ENCODE data around the gene COPS9. TPM values are rescaled to one million over a fixed set of nuclear protein-coding genes. Genes with fewer than 3 reads are reported as not detected.

COPS9 gene
- total RNA-seq, 2 donors from 2014 or later, result 156 to 179 TPM

- Histone ChIP-seq H3K9me3 (no peaks in the 10 kb centered on the region), H3K27me3 (replicated peaks; ENCODE audit: insufficient read depth) (no peaks in the 10 kb centered on the region), H3K36me3 (no peaks in the 10 kb centered on the region), H3K27ac (no peak overlapping the region), H3K4me3 (no peak overlapping the region), H3K4me1 (replicated peaks) (no peaks in the 10 kb centered on the region)
- WGBS, result 96% methylated on average over 21 of the region's 21 CpGs
- intact Hi-C loops (cut with DNase I), result no loop called here
- DNase-seq (ENCODE audit: low spot score), result no peak
- no peak for TF ChIP-seq POLR2AphosphoS5 (IDR thresholded peaks at IDR 0.05)
- TF ChIP-seq POLR2A (IDR thresholded peaks at IDR 0.05), result no peak
- TF ChIP-seq, protein P1, sequence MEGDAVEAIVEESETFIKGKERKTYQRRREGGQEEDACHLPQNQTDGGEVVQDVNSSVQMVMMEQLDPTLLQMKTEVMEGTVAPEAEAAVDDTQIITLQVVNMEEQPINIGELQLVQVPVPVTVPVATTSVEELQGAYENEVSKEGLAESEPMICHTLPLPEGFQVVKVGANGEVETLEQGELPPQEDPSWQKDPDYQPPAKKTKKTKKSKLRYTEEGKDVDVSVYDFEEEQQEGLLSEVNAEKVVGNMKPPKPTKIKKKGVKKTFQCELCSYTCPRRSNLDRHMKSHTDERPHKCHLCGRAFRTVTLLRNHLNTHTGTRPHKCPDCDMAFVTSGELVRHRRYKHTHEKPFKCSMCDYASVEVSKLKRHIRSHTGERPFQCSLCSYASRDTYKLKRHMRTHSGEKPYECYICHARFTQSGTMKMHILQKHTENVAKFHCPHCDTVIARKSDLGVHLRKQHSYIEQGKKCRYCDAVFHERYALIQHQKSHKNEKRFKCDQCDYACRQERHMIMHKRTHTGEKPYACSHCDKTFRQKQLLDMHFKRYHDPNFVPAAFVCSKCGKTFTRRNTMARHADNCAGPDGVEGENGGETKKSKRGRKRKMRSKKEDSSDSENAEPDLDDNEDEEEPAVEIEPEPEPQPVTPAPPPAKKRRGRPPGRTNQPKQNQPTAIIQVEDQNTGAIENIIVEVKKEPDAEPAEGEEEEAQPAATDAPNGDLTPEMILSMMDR (IDR thresholded peaks at IDR 0.05), result no peak
Observed at GRCh38 chr2:240166761-240167587, 30.9 kb upstream of the COPS9 start.

- Histone ChIP-seq H3K4me3 (no peak overlapping the region), H3K9me3 (no peaks in the 10 kb centered on the region), H3K36me3 (no peaks in the 10 kb centered on the region), H3K27ac (no peak overlapping the region), H3K27me3 (replicated peaks; ENCODE audit: insufficient read depth) (no peaks in the 10 kb centered on the region), H3K4me1 (replicated peaks) (no peaks in the 10 kb centered on the region)
- no peak for DNase-seq (ENCODE audit: low spot score)
- intact Hi-C loops (cut with DNase I), result no loop called here
- 80% methylated on average over 5 of the region's 5 CpGs for WGBS
- no peak for TF ChIP-seq POLR2AphosphoS5 (IDR thresholded peaks at IDR 0.05)
- TF ChIP-seq, protein P1 (IDR thresholded peaks at IDR 0.05), result no peak
- no peak for TF ChIP-seq POLR2A (IDR thresholded peaks at IDR 0.05)
Observed at GRCh38 chr2:240166191-240166590, 30.1 kb upstream of the COPS9 start.

GRCh38 chr2:240165661-240166060 lies 29.6 kb upstream of the COPS9 start:
- no peak for DNase-seq (ENCODE audit: low spot score)
- intact Hi-C loops (cut with DNase I), result no loop called here
- 73% methylated on average over 4 of the region's 4 CpGs for WGBS

GRCh38 chr2:240165034-240165433 lies 28.9 kb upstream of the COPS9 start:
- WGBS, result 84% methylated on average over 10 of the region's 10 CpGs
- no peaks in the 10 kb centered on the region for H3K27me3 ChIP-seq (replicated peaks; ENCODE audit: insufficient read depth)
- H3K4me3 ChIP-seq, result no peak overlapping the region
- no peak overlapping the region for H3K27ac ChIP-seq
- H3K9me3 ChIP-seq, result no peaks in the 10 kb centered on the region
- intact Hi-C loops (cut with DNase I), result no loop called here
- no peaks in the 10 kb centered on the region for H3K36me3 ChIP-seq
- DNase-seq (ENCODE audit: low spot score), result no peak
- H3K4me1 ChIP-seq (replicated peaks), result no peaks in the 10 kb centered on the region
- TF ChIP-seq POLR2AphosphoS5 (IDR thresholded peaks at IDR 0.05) (no peak), POLR2A (IDR thresholded peaks at IDR 0.05) (no peak)
- TF ChIP-seq, protein P1 (IDR thresholded peaks at IDR 0.05), result no peak

More at GRCh38 chr2:240165661-240166060, 29.6 kb upstream of the COPS9 start:
- Histone ChIP-seq H3K27me3 (replicated peaks; ENCODE audit: insufficient read depth) (no peaks in the 10 kb centered on the region), H3K4me1 (replicated peaks) (no peaks in the 10 kb centered on the region), H3K9me3 (no peaks in the 10 kb centered on the region), H3K4me3 (no peak overlapping the region), H3K27ac (no peak overlapping the region), H3K36me3 (no peaks in the 10 kb centered on the region)
- TF ChIP-seq, protein P1 (IDR thresholded peaks at IDR 0.05), result no peak
- no peak for TF ChIP-seq POLR2A (IDR thresholded peaks at IDR 0.05)
- no peak for TF ChIP-seq POLR2AphosphoS5 (IDR thresholded peaks at IDR 0.05)

- H3K9me3 ChIP-seq, result no peaks in the 10 kb centered on the region
- intact Hi-C loops (cut with DNase I), result no loop called here
- no peaks in the 10 kb centered on the region for H3K4me1 ChIP-seq (replicated peaks)
- TF ChIP-seq, protein P1 (IDR thresholded peaks at IDR 0.05), result no peak
- TF ChIP-seq POLR2AphosphoS5 (IDR thresholded peaks at IDR 0.05) (no peak), POLR2A (IDR thresholded peaks at IDR 0.05) (no peak)
- no peaks in the 10 kb centered on the region for H3K27me3 ChIP-seq (replicated peaks; ENCODE audit: insufficient read depth)
- no peak for DNase-seq (ENCODE audit: low spot score)
- no peaks in the 10 kb centered on the region for H3K36me3 ChIP-seq
- WGBS, result 71% methylated on average over 5 of the region's 5 CpGs
- no peak overlapping the region for H3K4me3 ChIP-seq
- H3K27ac ChIP-seq, result no peak overlapping the region
Observed at GRCh38 chr2:240164586-240164985, 28.5 kb upstream of the COPS9 start.
